ENCODE results near the gene PLRG1. TPM values are rescaled to one million over a fixed set of nuclear protein-coding genes. Genes with fewer than 3 reads are reported as not detected.

PLRG1 gene
- total RNA-seq, 1 donor from 2014 or later, result 75.5 TPM

- TF ChIP-seq CTCF (IDR thresholded peaks at IDR 0.05; ENCODE audit: insufficient read depth, low read length, poor library complexity, severe bottlenecking), result no peak
- Histone ChIP-seq H3K36me3 (ENCODE audit: control insufficient read depth, insufficient read depth, low read length) (no peaks in the 10 kb centered on the region), H3K27me3 (ENCODE audit: control insufficient read depth, insufficient read depth, low read length) (no peaks in the 10 kb centered on the region), H3K4me3 (ENCODE audit: low read depth, low read length) (no peak overlapping the region)
- DNase-seq (ENCODE audit: low read depth), result no peak
These were observed 41.7 kb upstream of the PLRG1 start for GRCh38 chr4:154591890-154592289.

- H3K4me3 ChIP-seq (ENCODE audit: low read depth, low read length), result no peak within 1 kb of the TSS
- H3K36me3 ChIP-seq (ENCODE audit: control insufficient read depth, insufficient read depth, low read length), result no peaks in the 10 kb centered on the region
- peak; percentile 29 for DNase-seq (ENCODE audit: low read depth)
- H3K27me3 ChIP-seq (ENCODE audit: control insufficient read depth, insufficient read depth, low read length), result no peaks in the 10 kb centered on the region
- no peak for TF ChIP-seq CTCF (IDR thresholded peaks at IDR 0.05; ENCODE audit: insufficient read depth, low read length, poor library complexity, severe bottlenecking)
These were observed 40.3 kb upstream of the PLRG1 start, which contains the start of gene FGA for GRCh38 chr4:154590329-154591006. FGA (minus strand) TSS chr4:154590742; CDS start chr4:154590687, 55 bp downstream.

- H3K36me3 ChIP-seq (ENCODE audit: control insufficient read depth, insufficient read depth, low read length), result no peaks in the 10 kb centered on the region
- H3K4me3 ChIP-seq (ENCODE audit: low read depth, low read length), result no peak overlapping the region
- DNase-seq (ENCODE audit: low read depth), result no peak
- TF ChIP-seq CTCF (IDR thresholded peaks at IDR 0.05; ENCODE audit: insufficient read depth, low read length, poor library complexity, severe bottlenecking), result no peak
- no peaks in the 10 kb centered on the region for H3K27me3 ChIP-seq (ENCODE audit: control insufficient read depth, insufficient read depth, low read length)
These were observed 39.3 kb upstream of the PLRG1 start for GRCh38 chr4:154589296-154590197.

GRCh38 chr4:154588198-154588597, 38.0 kb upstream of the PLRG1 start:
- Histone ChIP-seq H3K36me3 (ENCODE audit: control insufficient read depth, insufficient read depth, low read length) (no peaks in the 10 kb centered on the region), H3K4me3 (ENCODE audit: low read depth, low read length) (no peak overlapping the region), H3K27me3 (ENCODE audit: control insufficient read depth, insufficient read depth, low read length) (no peaks in the 10 kb centered on the region)
- DNase-seq (ENCODE audit: low read depth), result no peak
- TF ChIP-seq CTCF (IDR thresholded peaks at IDR 0.05; ENCODE audit: insufficient read depth, low read length, poor library complexity, severe bottlenecking), result no peak

GRCh38 chr4:154586296-154587033, 36.3 kb upstream of the PLRG1 start:
- no peak for TF ChIP-seq CTCF (IDR thresholded peaks at IDR 0.05; ENCODE audit: insufficient read depth, low read length, poor library complexity, severe bottlenecking)
- no peaks in the 10 kb centered on the region for H3K36me3 ChIP-seq (ENCODE audit: control insufficient read depth, insufficient read depth, low read length)
- H3K27me3 ChIP-seq (ENCODE audit: control insufficient read depth, insufficient read depth, low read length), result no peaks in the 10 kb centered on the region
- H3K4me3 ChIP-seq (ENCODE audit: low read depth, low read length), result no peak overlapping the region
- DNase-seq (ENCODE audit: low read depth), result no peak
